GM10847 (cell line): ENCODE measurements around the gene HAUS7.

Experiments used
- POLR2A ChIP-seq: IDR thresholded peaks from 2 replicates; pipeline ENCODE4 v1.6.1; 2011; ENCODE audit not compliant: insufficient read length; ENCODE audit errors: extremely low read depth

The HAUS7 gene

DNA sequence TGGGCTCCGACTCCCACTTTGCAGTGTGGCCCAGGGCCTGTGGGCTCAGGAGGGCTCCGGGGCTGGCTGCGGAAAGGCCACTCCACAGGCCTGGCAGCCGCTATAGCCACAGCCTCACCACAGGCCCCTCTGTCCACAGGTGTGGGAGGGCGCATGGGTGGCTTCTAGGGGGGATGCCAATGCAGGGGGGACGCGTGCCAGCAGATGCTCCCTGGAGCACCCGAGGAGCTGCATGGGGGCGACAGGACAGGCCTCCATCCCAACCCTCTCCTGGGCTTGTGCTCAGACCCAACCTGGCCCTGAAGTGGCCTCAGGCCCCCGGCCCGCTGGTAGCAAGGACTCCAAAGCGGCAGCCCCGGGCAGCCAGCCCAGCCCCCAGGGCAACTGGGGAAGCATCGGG lies 32.4 kb upstream of the HAUS7 start:
- no peak for TF ChIP-seq POLR2A

DNA sequence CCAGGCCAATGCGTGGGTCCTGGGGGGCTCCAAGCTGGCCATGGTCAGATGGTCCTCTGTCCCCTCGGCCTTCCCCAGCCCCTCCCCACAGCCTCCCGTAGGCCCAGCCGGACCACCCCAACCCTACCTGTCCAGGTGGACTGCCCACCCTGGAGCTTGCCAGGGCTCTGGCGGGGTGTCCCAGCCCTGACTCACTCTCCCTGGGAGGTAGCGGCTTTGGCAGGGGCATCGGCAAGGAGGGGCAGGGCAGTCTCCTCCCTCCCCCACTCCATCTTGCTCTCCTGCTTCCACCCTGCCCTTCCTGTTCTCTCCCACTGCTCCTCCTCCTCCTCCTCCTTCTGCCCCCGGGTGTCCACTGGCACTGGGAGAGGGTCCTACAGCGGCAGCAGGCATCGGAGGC lies 31.8 kb upstream of the HAUS7 start:
- no peak for TF ChIP-seq POLR2A

DNA sequence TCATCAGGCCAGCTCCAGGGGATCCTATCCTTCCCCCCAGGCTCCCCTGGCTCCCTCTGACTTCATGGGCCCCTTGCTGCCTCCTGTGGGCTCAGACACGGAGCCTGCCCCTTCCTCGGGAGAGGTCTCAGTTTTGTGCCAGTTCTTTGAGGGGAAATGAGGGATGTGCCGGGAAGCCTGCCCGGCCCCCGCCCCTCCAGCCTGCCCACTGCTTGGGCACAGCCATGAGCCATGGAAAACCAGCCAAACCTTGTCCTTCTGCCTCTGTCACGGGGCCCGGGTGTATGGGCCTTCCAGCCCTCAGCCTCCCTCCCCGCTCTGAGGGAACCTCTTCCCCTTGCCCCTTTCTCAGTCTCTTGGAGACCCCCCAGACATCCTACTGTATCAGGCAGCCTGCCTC lies 31.2 kb upstream of the HAUS7 start:
- TF ChIP-seq POLR2A = no peak

GRCh38 chrX:153500676-153501280 lies 30.4 kb upstream of the HAUS7 start:
- TF ChIP-seq POLR2A = no peak

DNA sequence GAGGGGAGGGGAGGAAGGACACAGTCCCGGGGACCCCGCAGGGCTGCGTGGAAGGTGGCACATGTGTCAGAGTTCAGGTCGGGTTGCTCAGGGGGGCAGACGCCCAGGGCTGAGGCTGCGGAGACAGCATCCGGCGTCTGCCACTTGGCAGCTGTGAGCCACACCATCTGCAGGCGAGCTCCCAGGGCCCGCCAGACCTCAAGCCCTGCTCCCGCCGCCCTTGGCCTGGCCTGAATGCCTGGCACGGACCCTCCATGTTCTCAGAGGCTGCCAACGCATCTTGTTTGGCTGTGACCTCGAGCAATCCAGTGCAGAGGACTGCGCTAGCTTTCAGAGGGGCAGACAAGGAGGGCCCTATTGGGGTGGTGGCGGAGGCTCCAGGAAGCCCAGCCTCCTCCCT lies 29.5 kb upstream of the HAUS7 start:
- no peak for TF ChIP-seq POLR2A

DNA sequence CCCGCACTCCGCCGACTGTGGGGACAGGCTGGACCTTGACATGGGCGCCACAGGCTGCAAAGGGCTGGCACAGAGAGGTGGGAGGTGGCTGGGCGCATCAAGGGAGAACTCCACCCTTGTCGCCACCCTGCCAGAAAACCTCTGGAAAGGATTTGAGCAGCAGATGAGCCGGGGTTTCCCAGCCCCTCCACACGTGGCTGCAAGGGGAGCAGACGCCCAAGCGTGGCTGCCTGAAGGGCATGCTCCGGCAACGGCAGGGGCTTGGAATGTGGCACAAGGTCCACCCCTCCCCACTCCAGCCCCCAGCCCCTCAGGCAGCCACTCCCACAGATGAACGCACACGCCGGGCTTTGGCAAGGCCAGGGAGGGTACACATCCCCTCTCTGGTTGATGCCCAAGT lies 29.0 kb upstream of the HAUS7 start:
- TF ChIP-seq POLR2A = no peak

DNA sequence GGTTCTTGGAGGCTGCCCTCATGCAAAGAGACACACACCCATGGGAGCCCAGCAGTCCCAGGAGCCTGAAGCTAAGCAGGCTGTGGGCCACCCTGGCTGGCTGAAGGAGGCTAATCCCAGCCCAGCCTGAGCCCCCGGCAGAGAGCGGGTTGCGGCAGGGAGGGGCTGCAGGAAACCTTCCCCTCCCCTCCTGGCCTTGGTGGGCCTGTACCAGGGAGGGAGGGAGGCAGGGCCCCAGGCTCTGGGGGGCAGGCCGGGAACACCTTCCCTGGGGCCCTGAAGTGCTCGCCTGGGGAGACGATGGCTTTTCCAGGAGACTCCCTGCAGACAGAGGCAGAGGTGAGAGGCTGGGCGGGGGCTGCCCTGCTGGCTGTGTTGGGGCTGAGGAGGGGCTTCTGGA lies 28.1 kb upstream of the HAUS7 start:
- no peak for TF ChIP-seq POLR2A

GRCh38 chrX:153496590-153496959 lies 26.2 kb upstream of the HAUS7 start:
- TF ChIP-seq POLR2A = no peak

DNA sequence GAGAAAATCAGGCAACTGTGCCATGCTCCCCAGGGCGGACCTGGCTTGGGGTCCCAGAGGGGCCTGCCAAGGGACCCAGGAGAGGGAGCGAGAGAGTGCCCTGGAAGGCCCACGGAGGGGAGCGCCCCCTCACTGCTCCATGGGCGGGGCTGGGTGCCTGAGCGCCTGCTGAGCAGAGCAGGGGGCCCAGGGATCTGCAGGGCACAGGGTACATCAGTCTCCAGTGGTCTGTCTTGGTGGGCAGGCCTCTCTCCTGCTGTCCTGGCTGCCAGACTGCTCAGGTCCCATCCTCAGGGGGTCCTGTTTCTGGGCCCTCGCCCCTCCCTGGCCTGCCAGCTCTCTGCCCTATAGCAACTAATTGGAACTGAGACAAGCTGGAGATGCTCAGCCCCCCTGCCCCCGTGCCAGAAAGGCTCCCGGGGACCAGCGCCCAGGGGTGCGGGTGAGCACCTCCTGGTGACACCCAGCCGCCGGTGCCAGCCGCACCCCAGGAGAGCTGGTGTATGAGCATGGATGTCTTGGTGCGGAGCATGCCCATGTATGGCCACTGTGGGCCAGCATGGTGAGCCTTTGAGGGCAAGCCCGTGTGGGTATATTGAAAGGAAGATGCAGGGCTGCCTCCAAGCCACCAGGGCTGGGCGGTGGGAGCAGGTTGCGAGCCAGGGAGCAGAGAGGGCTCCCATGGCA lies 25.7 kb upstream of the HAUS7 start:
- TF ChIP-seq POLR2A = no peak

DNA sequence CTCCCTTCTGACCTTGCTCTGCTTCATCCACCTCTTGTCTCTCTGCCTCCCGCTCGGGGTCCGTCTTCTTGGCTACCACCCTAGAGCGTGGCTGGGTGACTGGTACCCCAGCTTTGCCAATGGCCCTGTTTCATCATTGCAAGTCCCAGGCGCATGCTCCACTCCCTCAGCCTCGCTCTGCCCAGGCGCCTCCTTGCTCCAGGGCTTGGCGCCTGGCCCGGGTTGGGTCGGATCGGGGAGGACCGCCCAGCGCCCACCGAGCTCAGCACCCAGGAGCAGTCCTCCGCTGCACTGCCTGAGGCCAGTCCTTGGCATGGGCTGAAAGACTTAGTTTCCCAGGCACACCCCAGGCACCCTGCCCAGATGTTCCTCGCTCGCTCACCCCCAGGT lies 25.0 kb upstream of the HAUS7 start:
- no peak for TF ChIP-seq POLR2A

DNA sequence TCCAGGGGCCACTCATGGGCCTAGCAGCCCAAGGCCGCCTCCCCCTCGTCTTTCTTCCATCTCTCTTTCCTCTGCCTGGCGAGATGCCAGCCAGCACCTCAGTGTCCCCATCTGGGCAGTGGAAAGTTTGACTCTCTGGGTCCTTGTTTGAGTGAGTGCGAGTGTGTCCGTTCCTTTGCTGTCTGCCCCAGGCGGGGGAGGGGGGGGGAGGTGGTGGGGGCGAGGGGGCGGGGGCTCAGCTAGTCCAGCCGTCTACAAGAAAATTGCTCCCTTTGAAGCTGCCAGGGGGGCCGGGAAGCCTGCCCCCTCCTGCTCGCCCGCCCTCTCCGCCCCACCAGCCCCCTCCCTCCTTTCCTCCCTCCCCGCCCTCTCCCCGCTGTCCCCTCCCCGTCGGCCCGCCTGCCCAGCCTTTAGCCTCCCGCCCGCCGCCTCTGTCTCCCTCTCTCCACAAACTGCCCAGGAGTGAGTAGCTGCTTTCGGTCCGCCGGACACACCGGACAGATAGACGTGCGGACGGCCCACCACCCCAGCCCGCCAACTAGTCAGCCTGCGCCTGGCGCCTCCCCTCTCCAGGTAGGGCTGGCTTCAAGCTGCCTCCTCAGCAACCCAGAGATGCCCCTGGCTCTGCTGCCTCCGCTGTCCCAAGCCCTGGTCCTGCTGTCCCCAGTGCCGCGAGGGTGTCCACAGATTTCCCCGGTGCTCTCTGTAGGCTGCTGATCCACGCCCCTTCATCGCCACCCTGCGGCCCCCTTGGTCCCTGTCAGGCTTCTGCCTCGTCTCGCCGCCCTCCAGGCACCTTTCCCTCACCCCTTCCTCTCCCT lies 24.4 kb upstream of the HAUS7 start, which contains the start of gene BGN:
Gene BGN (plus strand): TSS at position 440 of the 821 bp plus-strand sequence. CDS start 9,652 bp downstream, outside the sequence.
- no peak for TF ChIP-seq POLR2A

GRCh38 chrX:153494061-153494460 lies 23.7 kb upstream of the HAUS7 start:
- TF ChIP-seq POLR2A = no peak

DNA sequence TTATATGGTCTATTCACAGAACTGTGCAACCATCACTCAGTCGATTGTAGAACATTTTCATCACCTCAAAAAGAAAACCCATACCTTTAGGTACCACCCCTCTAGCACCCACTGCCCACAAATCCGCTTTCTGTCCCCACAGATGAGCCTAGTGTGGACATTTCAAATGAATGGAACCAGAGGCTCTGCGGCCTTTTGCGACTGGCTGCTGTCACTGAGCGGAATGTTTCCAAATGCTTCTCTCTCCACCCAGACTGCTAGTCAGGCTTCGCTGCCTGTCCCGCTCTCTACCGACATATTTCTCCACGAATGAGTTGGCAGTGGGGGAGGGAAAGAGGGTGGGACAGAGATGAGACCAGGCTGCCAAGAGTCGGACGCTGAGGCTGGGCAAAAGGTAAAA lies 22.7 kb upstream of the HAUS7 start:
- no peak for TF ChIP-seq POLR2A

DNA sequence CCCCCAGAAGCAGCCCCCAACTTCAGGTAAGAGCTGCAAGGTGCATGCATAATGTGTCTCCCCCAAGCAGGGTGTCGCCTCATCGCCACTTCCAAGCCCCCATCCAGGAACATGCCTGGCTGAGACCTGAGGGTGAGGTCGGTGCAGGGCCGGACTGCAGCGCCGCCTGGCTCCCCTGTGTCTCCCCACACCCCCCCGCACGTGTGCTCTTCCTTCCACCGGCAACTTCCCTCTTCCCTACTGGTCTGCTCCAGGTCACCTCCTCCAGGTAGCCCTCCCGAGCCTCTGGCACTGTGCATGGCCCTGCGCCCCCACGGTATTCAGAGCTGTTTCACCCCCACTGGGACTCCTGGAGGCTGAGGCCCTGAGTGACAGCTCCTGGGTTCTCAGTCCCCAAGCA lies 22.2 kb upstream of the HAUS7 start:
- TF ChIP-seq POLR2A = no peak

GRCh38 chrX:153491918-153492317 lies 21.5 kb upstream of the HAUS7 start:
- no peak for TF ChIP-seq POLR2A

GRCh38 chrX:153491351-153491914 lies 21.1 kb upstream of the HAUS7 start:
- TF ChIP-seq POLR2A = no peak
